Measurements from ENCODE around the gene AFAP1L2.

AFAP1L2 gene

GRCh38 chr10:114343623-114344505, 60.4 kb downstream of the AFAP1L2 start:
- H3K9me2 ChIP-seq (replicated peaks; ENCODE audit: low read depth, low read length), result no peaks in the 10 kb centered on the region
- H3F3A ChIP-seq (ENCODE audit: low read depth), result no peaks in the 10 kb centered on the region
- H4K20me1 ChIP-seq (ENCODE audit: insufficient read depth, low read length, poor library complexity, severe bottlenecking), result no peaks in the 10 kb centered on the region
- H3K27me3 ChIP-seq (ENCODE audit: insufficient read depth, low read length, poor library complexity, severe bottlenecking), result no peaks in the 10 kb centered on the region
- no peaks in the 10 kb centered on the region for H3K9me3 ChIP-seq (ENCODE audit: insufficient read depth, low read depth, low read length)
- TF ChIP-seq CTCF (conservative IDR thresholded peaks at IDR 0.05; ENCODE audit: low read length) (no peak), EZH2phosphoT487 (IDR thresholded peaks at IDR 0.05; ENCODE audit: borderline replicate concordance) (no peak)
- H2AFZ ChIP-seq (ENCODE audit: low read length), result peak overlapping the region; percentile 81
- no peak overlapping the region for H3K4me2 ChIP-seq (ENCODE audit: low read depth, low read length, poor library complexity, severe bottlenecking)
- H3K36me3 ChIP-seq (ENCODE audit: insufficient read depth, low read length), result no peaks in the 10 kb centered on the region
- no peak overlapping the region for H3K4me3 ChIP-seq (ENCODE audit: low read length, poor library complexity, severe bottlenecking)
- no peaks in the 10 kb centered on the region for H3K79me2 ChIP-seq (ENCODE audit: insufficient read depth, low read length)
- peaks cover 19% of the 10 kb centered on the region for H3K4me1 ChIP-seq (ENCODE audit: insufficient read depth, low read length, poor library complexity, severe bottlenecking)
- no peak overlapping the region for H3K9ac ChIP-seq (ENCODE audit: low read depth, low read length, poor library complexity, severe bottlenecking)

DNA sequence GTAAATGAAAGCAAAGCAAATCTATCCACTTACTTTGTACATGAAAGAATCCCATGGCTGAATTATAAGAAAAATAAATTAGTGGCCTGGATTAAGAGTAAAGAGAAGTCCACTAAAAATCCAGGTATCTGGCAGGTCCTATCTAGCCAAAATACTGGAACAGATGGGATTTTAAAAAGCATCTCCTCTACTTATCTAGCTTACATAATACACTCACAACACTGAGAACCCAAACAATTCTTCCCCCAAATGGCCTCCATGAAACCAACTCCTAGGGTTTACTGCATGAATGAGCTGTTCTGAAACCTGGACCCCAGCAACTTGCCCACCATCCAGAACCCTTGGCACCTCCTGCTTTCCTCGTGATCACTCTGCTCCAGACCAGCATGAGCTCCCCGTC, 61.3 kb downstream of the AFAP1L2 start:
- H3K9me3 ChIP-seq (ENCODE audit: insufficient read depth, low read depth, low read length), result no peaks in the 10 kb centered on the region
- H3F3A ChIP-seq (ENCODE audit: low read depth), result no peaks in the 10 kb centered on the region
- no peaks in the 10 kb centered on the region for H4K20me1 ChIP-seq (ENCODE audit: insufficient read depth, low read length, poor library complexity, severe bottlenecking)
- H2AFZ ChIP-seq (ENCODE audit: low read length), result peak overlapping the region; percentile 81; the same call in 1 of the 2 replicates
- H3K36me3 ChIP-seq (ENCODE audit: insufficient read depth, low read length), result no peaks in the 10 kb centered on the region
- H3K79me2 ChIP-seq (ENCODE audit: insufficient read depth, low read length), result no peaks in the 10 kb centered on the region
- no peak overlapping the region for H3K4me2 ChIP-seq (ENCODE audit: low read depth, low read length, poor library complexity, severe bottlenecking)
- no peaks in the 10 kb centered on the region for H3K9me2 ChIP-seq (replicated peaks; ENCODE audit: low read depth, low read length)
- no peak overlapping the region for H3K9ac ChIP-seq (ENCODE audit: low read depth, low read length, poor library complexity, severe bottlenecking)
- H3K4me3 ChIP-seq (ENCODE audit: low read length, poor library complexity, severe bottlenecking), result no peak overlapping the region
- TF ChIP-seq EZH2phosphoT487 (IDR thresholded peaks at IDR 0.05; ENCODE audit: borderline replicate concordance), result no peak
- TF ChIP-seq CTCF (conservative IDR thresholded peaks at IDR 0.05; ENCODE audit: low read length), result no peak
- H3K4me1 ChIP-seq (ENCODE audit: insufficient read depth, low read length, poor library complexity, severe bottlenecking), result peaks cover 19% of the 10 kb centered on the region
- no peaks in the 10 kb centered on the region for H3K27me3 ChIP-seq (ENCODE audit: insufficient read depth, low read length, poor library complexity, severe bottlenecking)

DNA sequence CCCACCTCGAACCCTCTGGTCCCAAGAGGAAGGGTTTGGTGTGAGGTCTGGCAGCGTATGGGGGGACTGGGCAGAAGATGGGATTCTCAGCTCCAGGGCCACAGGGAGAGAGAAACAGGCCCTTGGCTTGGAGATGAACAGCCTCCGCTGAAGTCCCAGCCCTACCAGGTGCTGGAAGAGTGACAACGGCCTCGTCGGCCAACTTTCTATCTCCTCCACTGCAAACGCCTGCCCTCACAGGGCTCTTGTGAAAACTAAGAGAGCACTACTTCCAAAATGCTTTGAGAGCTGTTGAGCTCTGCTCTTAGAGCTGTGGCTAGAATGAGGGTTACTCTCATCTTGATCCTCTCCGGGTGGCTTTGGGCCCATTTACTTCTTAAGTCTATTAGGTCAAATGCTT, 63.5 kb downstream of the AFAP1L2 start:
- no peaks in the 10 kb centered on the region for H3K27me3 ChIP-seq (ENCODE audit: insufficient read depth, low read length, poor library complexity, severe bottlenecking)
- no peak overlapping the region for H3K4me3 ChIP-seq (ENCODE audit: low read length, poor library complexity, severe bottlenecking)
- H3K36me3 ChIP-seq (ENCODE audit: insufficient read depth, low read length), result no peaks in the 10 kb centered on the region
- H2AFZ ChIP-seq (ENCODE audit: low read length), result no peak overlapping the region
- no peaks in the 10 kb centered on the region for H3K79me2 ChIP-seq (ENCODE audit: insufficient read depth, low read length)
- no peaks in the 10 kb centered on the region for H3F3A ChIP-seq (ENCODE audit: low read depth)
- H4K20me1 ChIP-seq (ENCODE audit: insufficient read depth, low read length, poor library complexity, severe bottlenecking), result no peaks in the 10 kb centered on the region
- H3K9ac ChIP-seq (ENCODE audit: low read depth, low read length, poor library complexity, severe bottlenecking), result no peak overlapping the region
- no peaks in the 10 kb centered on the region for H3K9me3 ChIP-seq (ENCODE audit: insufficient read depth, low read depth, low read length)
- H3K4me2 ChIP-seq (ENCODE audit: low read depth, low read length, poor library complexity, severe bottlenecking), result no peak overlapping the region
- H3K9me2 ChIP-seq (replicated peaks; ENCODE audit: low read depth, low read length), result no peaks in the 10 kb centered on the region
- H3K4me1 ChIP-seq (ENCODE audit: insufficient read depth, low read length, poor library complexity, severe bottlenecking), result peaks cover 28% of the 10 kb centered on the region
- TF ChIP-seq EZH2phosphoT487 (IDR thresholded peaks at IDR 0.05; ENCODE audit: borderline replicate concordance) (no peak), CTCF (conservative IDR thresholded peaks at IDR 0.05; ENCODE audit: low read length) (no peak)
